Prostate gland (tissue), 2 donors: Measurements from ENCODE around the gene CEP97. TPM values are rescaled to one million over a fixed set of nuclear protein-coding genes. Genes with fewer than 3 reads are reported as not detected.

Experiments used
- DNase-seq: peaks from one replicate; pipeline ENCODE4 v3.0.0-alpha.2; 2019; ENCODE audit warnings: low spot score
- H3K27ac ChIP-seq, 2 donors: fragments of 200-600 bp; sonication (generic); 2 replicates each; pipeline ENCODE4 v1.5.1; 2017 to 2019
- H3K27me3 ChIP-seq: fragments of 200-600 bp; sonication (generic); replicated peaks from 2 replicates; pipeline ENCODE4 v1.5.1; 2019; ENCODE audit not compliant: insufficient read depth
- H3K36me3 ChIP-seq, 2 donors: fragments of 200-600 bp; sonication (generic); 1 replicate in 1 of 2; 2 replicates in 1 of 2; pipeline versions ENCODE4 v1.5.1 to v1.8.1; 2017 to 2019
- H3K4me1 ChIP-seq: fragments of 200-600 bp; sonication (generic); replicated peaks from 2 replicates; pipeline ENCODE4 v1.5.1; 2019
- H3K4me3 ChIP-seq, 2 donors: fragments of 200-600 bp; sonication (generic); 2 replicates each; pipeline ENCODE4 v1.5.1; 2017 to 2019
- H3K9me3 ChIP-seq: fragments of 200-600 bp; sonication (generic); 2 replicates; pipeline ENCODE4 v1.5.1; 2017
- POLR2A ChIP-seq: fragments of 450-650 bp; IDR thresholded peaks from one replicate; pipeline ENCODE4 v1.6.1; 2016; ENCODE audit warnings: antibody characterized with exemption, mild to moderate bottlenecking
- POLR2AphosphoS5 ChIP-seq: sonication (generic); formaldehyde crosslinking; IDR thresholded peaks from one replicate; pipeline ENCODE4 v1.6.1; 2017; ENCODE audit warnings: antibody characterized with exemption
- WGBS: methylation state at CpG from one replicate; pipeline ENCODE4 v1.1.5; 2018; 5-methylcytosine and 5-hydroxymethylcytosine counted together
- intact Hi-C: fragments of 100-400 bp; cut with DNase I; formaldehyde crosslinking; loops from one replicate; pipeline ENCODE4 v1.14.2; 2022
- total RNA-seq, 2 donors: library from RNA; depleted of rRNA; stranded (reverse); fragments of >200 nt; gene quantifications; one replicate each; pipeline ENCODE4 v1.1.0, GENCODE V29; 2016
- TF ChIP-seq, protein P1 (sequence below), 4 experiments: fragments of 200-600 bp in 2 of 4; fragments of 450-650 bp in 2 of 4; sonication (generic) in 2 of 4; IDR thresholded peaks; 1 replicate in 3 of 4; 2 replicates in 1 of 4; pipeline ENCODE4 v1.5.1; 2016 to 2019; ENCODE audit warnings: antibody characterized with exemption in 4 of 4, mild to moderate bottlenecking in 2 of 4, moderate library complexity in 2 of 4

Gene CEP97
- total RNA-seq, 2 donors from 2014 or later = 5.5 to 14.7 TPM

DNA sequence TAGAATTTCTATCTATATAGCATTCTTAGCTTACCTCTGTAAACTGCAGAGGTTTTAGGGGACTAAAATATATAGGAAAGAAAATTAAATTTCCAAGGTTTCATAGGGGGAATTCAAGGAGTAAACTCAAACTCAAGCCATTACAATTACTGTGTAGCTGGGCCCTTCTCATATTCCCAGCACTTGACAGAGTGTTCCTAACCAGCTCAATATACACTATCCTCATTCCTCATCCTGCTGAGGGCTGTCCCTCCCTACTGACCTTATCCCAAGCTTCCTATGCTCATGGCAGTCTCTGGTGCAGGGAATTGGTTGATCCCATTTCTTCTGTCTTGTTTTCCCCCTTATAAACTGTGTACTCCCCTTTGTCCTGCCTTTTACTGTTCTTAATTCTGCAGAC lies 88.5 kb downstream of the CEP97 start:
- Histone ChIP-seq H3K27ac (no peak overlapping the region), H3K36me3 (no peaks in the 10 kb centered on the region), H3K4me1 (no peaks in the 10 kb centered on the region), H3K27me3 (no peaks in the 10 kb centered on the region), H3K4me3 (no peak overlapping the region), H3K9me3 (no peaks in the 10 kb centered on the region)
- intact Hi-C loops = loop anchor here (10.0 kb wide), 2 partner anchors 322 to 722 kb away; no protein-coding TSS in a partner anchor
- no peak for DNase-seq
- TF ChIP-seq POLR2AphosphoS5 = no peak

DNA sequence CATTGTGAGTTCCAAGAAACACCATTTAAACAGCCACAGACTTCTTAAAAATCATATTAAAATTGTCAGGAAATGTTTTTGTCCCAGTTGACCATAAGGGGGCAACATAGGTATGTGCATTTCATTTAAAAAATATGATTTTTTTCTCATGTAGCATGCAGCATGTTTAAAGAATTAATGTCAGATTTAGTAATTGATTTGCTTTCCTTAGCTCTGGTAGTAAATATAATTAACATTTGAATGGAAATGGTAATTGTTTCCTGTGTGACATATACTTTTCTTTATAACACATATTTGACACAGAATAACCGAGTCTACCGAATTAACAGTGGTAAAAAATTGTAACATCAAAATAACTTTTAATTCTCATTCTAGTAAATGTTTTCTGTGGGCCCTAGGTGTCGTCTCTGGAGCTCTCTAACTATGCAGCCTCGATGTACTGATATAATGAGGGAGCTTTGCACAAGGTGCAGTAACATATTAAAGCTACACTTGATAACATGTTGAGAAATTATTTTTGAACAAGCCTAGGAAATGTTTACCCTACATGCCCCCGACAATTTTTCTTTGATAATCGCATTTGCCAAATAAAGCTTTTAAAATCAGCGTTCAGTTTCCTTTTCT lies 89.5 kb downstream of the CEP97 start:
- no peak overlapping the region for H3K4me3 ChIP-seq
- H3K27me3 ChIP-seq = no peaks in the 10 kb centered on the region
- WGBS = 53% methylated on average over 7 of the region's 7 CpGs
- no peaks in the 10 kb centered on the region for H3K36me3 ChIP-seq
- DNase-seq = no peak
- intact Hi-C loops = loop anchor here (10.0 kb wide), 2 partner anchors 321 to 721 kb away; no protein-coding TSS in a partner anchor
- TF ChIP-seq, protein P1, sequence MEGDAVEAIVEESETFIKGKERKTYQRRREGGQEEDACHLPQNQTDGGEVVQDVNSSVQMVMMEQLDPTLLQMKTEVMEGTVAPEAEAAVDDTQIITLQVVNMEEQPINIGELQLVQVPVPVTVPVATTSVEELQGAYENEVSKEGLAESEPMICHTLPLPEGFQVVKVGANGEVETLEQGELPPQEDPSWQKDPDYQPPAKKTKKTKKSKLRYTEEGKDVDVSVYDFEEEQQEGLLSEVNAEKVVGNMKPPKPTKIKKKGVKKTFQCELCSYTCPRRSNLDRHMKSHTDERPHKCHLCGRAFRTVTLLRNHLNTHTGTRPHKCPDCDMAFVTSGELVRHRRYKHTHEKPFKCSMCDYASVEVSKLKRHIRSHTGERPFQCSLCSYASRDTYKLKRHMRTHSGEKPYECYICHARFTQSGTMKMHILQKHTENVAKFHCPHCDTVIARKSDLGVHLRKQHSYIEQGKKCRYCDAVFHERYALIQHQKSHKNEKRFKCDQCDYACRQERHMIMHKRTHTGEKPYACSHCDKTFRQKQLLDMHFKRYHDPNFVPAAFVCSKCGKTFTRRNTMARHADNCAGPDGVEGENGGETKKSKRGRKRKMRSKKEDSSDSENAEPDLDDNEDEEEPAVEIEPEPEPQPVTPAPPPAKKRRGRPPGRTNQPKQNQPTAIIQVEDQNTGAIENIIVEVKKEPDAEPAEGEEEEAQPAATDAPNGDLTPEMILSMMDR (IDR thresholded peaks at IDR 0.05) = peak; percentile 45 to 75 (median 65)
- no peak for TF ChIP-seq POLR2AphosphoS5
- no peak for TF ChIP-seq POLR2A
- no peaks in the 10 kb centered on the region for H3K9me3 ChIP-seq
- no peak overlapping the region for H3K27ac ChIP-seq
- no peaks in the 10 kb centered on the region for H3K4me1 ChIP-seq

DNA sequence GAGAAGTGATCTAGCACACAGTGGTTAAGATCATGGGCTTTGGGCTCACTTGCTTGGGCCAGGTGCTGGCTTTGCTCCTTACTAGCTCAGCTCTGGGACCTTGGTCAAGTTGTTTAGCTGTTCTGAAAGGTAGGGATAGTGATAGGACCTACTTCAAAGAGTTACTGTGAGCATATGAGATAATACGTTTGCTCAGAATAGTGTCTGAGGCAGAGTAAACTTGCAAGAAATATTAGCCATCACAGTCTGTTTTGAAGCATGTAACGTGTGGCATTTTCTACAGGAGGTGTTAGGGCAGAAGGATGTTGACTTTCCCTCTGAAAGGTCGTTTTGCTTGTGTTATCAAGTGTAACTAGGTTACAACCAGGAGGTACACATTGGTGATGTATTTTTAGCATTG lies 90.4 kb downstream of the CEP97 start:
- DNase-seq = no peak
- no peaks in the 10 kb centered on the region for H3K27me3 ChIP-seq
- no peaks in the 10 kb centered on the region for H3K4me1 ChIP-seq
- H3K27ac ChIP-seq = no peak overlapping the region
- intact Hi-C loops = loop anchor here (10.0 kb wide), 2 partner anchors 320 to 720 kb away; no protein-coding TSS in a partner anchor
- H3K4me3 ChIP-seq = no peak overlapping the region
- no peaks in the 10 kb centered on the region for H3K36me3 ChIP-seq
- no peaks in the 10 kb centered on the region for H3K9me3 ChIP-seq
- 44% methylated on average over 3 of the region's 3 CpGs for WGBS
- TF ChIP-seq POLR2A = no peak

DNA sequence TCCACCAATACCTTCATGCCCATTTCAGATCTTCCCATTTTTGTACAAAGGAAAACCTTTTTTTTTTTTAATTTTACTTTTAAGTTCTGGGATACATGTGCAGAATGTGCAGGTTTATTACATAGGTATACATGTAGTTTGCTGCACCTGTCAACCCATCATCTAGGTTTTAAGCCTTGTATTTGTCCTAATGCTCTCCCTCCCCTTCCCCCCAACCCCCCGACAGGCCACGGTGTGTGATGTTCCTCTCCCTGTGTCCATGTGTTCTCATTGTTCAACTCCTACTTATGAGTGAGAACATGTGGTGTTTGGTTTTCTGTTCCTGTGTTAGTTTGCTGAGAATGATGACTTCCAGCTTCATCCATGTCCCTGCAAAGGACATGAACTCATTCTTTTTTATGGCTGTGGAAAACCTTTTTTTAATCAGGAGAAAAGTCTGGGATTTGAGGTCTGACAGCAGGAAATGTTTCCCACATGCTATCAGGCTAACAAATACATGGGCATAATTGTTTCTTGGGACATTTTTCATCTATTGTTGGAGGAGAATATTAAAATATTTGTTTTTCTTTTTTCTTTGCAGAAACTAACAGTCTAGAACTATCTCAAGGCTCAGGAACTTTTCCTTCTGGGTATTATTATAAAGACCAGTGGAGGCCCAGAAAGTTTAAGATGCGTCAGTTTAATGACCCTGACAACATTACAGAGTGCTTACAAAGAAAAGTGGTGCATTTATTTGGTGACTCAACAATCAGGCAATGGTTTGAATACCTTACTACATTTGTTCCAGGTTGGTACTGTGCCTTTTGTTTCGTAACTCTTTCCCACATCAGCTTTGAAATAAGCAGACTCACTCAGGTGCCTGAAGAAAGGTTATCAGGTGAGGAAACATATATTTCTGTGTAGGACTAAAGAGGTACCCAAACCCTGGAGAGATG lies 92.1 kb downstream of the CEP97 start:
- H3K4me1 ChIP-seq = no peaks in the 10 kb centered on the region
- TF ChIP-seq POLR2AphosphoS5 (no peak), POLR2A (no peak)
- TF ChIP-seq, protein P1 (IDR thresholded peaks at IDR 0.05) = no peak
- H3K36me3 ChIP-seq = no peaks in the 10 kb centered on the region
- no peak overlapping the region for H3K4me3 ChIP-seq
- no peak for DNase-seq
- H3K27ac ChIP-seq = no peak overlapping the region
- WGBS = 46% methylated on average over 4 of the region's 4 CpGs
- H3K9me3 ChIP-seq = no peaks in the 10 kb centered on the region
- intact Hi-C loops = loop anchor here (10.0 kb wide), 2 partner anchors 318 to 718 kb away; no protein-coding TSS in a partner anchor
- no peaks in the 10 kb centered on the region for H3K27me3 ChIP-seq

DNA sequence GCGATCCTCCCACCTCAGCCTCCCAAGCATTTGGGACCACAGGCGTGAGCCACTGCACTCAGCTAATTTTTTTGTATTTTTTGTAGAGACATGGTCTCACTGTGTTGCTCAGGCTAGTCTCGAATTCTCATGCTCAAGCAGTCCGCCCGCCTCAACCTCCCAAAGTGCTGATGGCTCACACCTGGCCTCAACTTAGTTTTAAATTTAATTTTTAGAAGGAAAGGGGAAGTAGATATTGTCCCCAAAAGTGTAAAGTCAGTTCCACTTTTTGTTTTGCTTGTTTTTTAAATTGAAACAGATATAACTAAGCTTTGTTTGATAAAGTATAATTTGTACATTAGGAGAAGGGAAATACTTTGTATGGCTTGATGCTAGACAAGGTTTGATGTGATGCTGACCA lies 93.6 kb downstream of the CEP97 start:
- no peak overlapping the region for H3K27ac ChIP-seq
- intact Hi-C loops = loop anchor here (10.0 kb wide), 2 partner anchors 317 to 717 kb away; no protein-coding TSS in a partner anchor

More for the DNA sequence above, 93.6 kb downstream of the CEP97 start:
- no peak overlapping the region for H3K4me3 ChIP-seq
- TF ChIP-seq POLR2AphosphoS5 = no peak
- TF ChIP-seq, protein P1 (IDR thresholded peaks at IDR 0.05) = no peak
- no peak for TF ChIP-seq POLR2A
- 97% methylated on average over 5 of the region's 5 CpGs for WGBS
- no peaks in the 10 kb centered on the region for H3K27me3 ChIP-seq
- H3K4me1 ChIP-seq = no peaks in the 10 kb centered on the region
- no peak for DNase-seq
- no peaks in the 10 kb centered on the region for H3K9me3 ChIP-seq
- no peaks in the 10 kb centered on the region for H3K36me3 ChIP-seq
